HCT116 (cell line): ENCODE results near the gene CXXC5. TPM values are rescaled to one million over a fixed set of nuclear protein-coding genes. Genes with fewer than 3 reads are reported as not detected.
"Not testable (repeated sequence)": the region's sequence is repeated elsewhere in the genome, so short reads cannot be mapped to it uniquely, and the experiment has no call there.

ENCODE experiments used
- ATAC-seq: fragments of 200-7000 bp; cut with Tn5 transposase; 2 replicates; pipeline ENCODE4 v1.9.1; 2020; ENCODE audit warnings: mild to moderate bottlenecking, moderate library complexity
- BruUV-seq: library from RNA; stranded (reverse); fragments of 400-500 nt; replicated peaks from 2 replicates; lab custom pipeline; 2021; lab: Mats Ljungman, UMichigan
- CTCF ChIA-PET: fragments of 300-600 bp; sonication (Branson Sonifier 250); formaldehyde crosslinking; loops from one replicate; lab custom pipeline; 2021; ENCODE audit warnings: antibody characterized with exemption; lab: Charles Lee
- POLR2A ChIA-PET: fragments of 300-600, 350-600 bp; sonication (Branson Sonifier 250); formaldehyde crosslinking; loops from one replicate; lab custom pipeline; 2021; ENCODE audit warnings: antibody characterized with exemption; lab: Charles Lee
- RAD21 ChIA-PET, 2 experiments: fragments of 300-600 bp; sonication (Branson Sonifier 250); formaldehyde crosslinking; loops; one replicate each; lab custom pipeline; 2023; ENCODE audit warnings: low total read pairs in 2 of 2; ENCODE audit not compliant: uncharacterized antibody in 2 of 2, unreplicated experiment in 2 of 2, low non-redundant PET in 1 of 2; lab: Charles Lee
- DNase-seq: peaks from one replicate; pipeline ENCODE4 v3.0.0-alpha.2; 2010; ENCODE audit warnings: low read depth, low spot score
- H2AFZ ChIP-seq: fragments of 200-600 bp; shearing (Covaris generic), sonication (generic); 2 replicates; pipeline ENCODE4 v1.6.1; 2017; ENCODE audit warnings: low read depth, mixed run types, mixed read lengths, antibody characterized with exemption, low read length; ENCODE audit not compliant: poor library complexity, severe bottlenecking
- H3K27ac ChIP-seq: 2 replicates; pipeline ENCODE4 v1.5.1; 2012; ENCODE audit warnings: low read depth, low read length
- H3K27me3 ChIP-seq: fragments of 200-600 bp; sonication (generic); 2 replicates; pipeline ENCODE4 v1.6.1; 2016; ENCODE audit warnings: mixed run types, low read length, mixed read lengths; ENCODE audit not compliant: insufficient read depth
- H3K36me3 ChIP-seq, 2 experiments: fragments of 200-500 bp in 1 of 2; fragments of 200-600 bp in 1 of 2; sonication (Bioruptor generic) in 1 of 2; sonication (generic) in 1 of 2; 2 replicates each; pipeline versions ENCODE4 v1.5.1 to v1.6.1; 2014 to 2016; ENCODE audit warnings: low read length in 2 of 2, inconsistent platforms in 1 of 2, mixed read lengths in 1 of 2, mixed run types in 1 of 2; ENCODE audit not compliant: insufficient read depth in 2 of 2, control insufficient read depth in 1 of 2
- H3K4me1 ChIP-seq, 2 experiments: fragments of 200-600 bp in 1 of 2; sonication (generic) in 1 of 2; 2 replicates each; pipeline versions ENCODE4 v1.5.1 to v1.6.1; 2012 to 2017; ENCODE audit warnings: low read length in 2 of 2, inconsistent platforms in 1 of 2, mild to moderate bottlenecking in 1 of 2, mixed read lengths in 1 of 2, mixed run types in 1 of 2, moderate library complexity in 1 of 2; ENCODE audit not compliant: insufficient read depth in 2 of 2, control insufficient read depth in 1 of 2
- H3K4me2 ChIP-seq: fragments of 200-600 bp; sonication (generic); 2 replicates; pipeline ENCODE4 v1.6.1; 2017; ENCODE audit warnings: mixed run types, low read length, mixed read lengths
- H3K4me3 ChIP-seq, 2 experiments: fragments of 200-600 bp in 1 of 2; sonication (generic) in 1 of 2; replicated peaks in 1 of 2; 2 replicates each; pipeline ENCODE4 v1.5.1; 2011 to 2016; ENCODE audit warnings: low read length in 2 of 2, control low read depth in 1 of 2, low read depth in 1 of 2, mild to moderate bottlenecking in 1 of 2, mixed read lengths in 1 of 2, mixed run types in 1 of 2
- H3K79me2 ChIP-seq: fragments of 200-600 bp; sonication (generic); 2 replicates; pipeline ENCODE4 v1.6.1; 2017; ENCODE audit warnings: mild to moderate bottlenecking, mixed run types, low read length, moderate library complexity, mixed read lengths; ENCODE audit not compliant: insufficient read depth
- H3K9ac ChIP-seq: fragments of 200-600 bp; sonication (generic); 2 replicates; pipeline ENCODE4 v1.6.1; 2016; ENCODE audit warnings: low read length, mixed read lengths
- H3K9me2 ChIP-seq: fragments of 200-600 bp; sonication (generic), shearing (Covaris generic); 2 replicates; pipeline ENCODE4 v1.6.1; 2017; ENCODE audit warnings: mixed run types, mild to moderate bottlenecking, moderate library complexity; ENCODE audit not compliant: insufficient read depth
- H3K9me3 ChIP-seq, 2 experiments: fragments of 200-500 bp in 1 of 2; fragments of 200-600 bp in 1 of 2; sonication (Bioruptor generic) in 1 of 2; sonication (generic) in 1 of 2; 2 replicates each; pipeline ENCODE4 v1.6.1; 2014 to 2017; ENCODE audit warnings: low read length in 2 of 2, mixed read lengths in 2 of 2, inconsistent platforms in 1 of 2, low read depth in 1 of 2, mild to moderate bottlenecking in 1 of 2, mixed run types in 1 of 2, moderate library complexity in 1 of 2; ENCODE audit not compliant: control insufficient read depth in 1 of 2, insufficient read depth in 1 of 2
- H4K20me1 ChIP-seq: fragments of 200-600 bp; sonication (generic), shearing (Covaris generic); 2 replicates; pipeline ENCODE4 v1.6.1; 2017; ENCODE audit warnings: mixed run types, mild to moderate bottlenecking, moderate library complexity; ENCODE audit not compliant: insufficient read depth
- ATF3 ChIP-seq: IDR thresholded peaks from 2 replicates; pipeline ENCODE4 v1.6.1; 2012
- CTCF ChIP-seq, 3 experiments: fragments of 200-600 bp in 1 of 3; sonication (generic) in 1 of 3; IDR thresholded peaks in 2 of 3; conservative IDR thresholded peaks in 1 of 3; 2 replicates each; pipeline ENCODE4 v1.5.1; 2012 to 2017; ENCODE audit warnings: low read depth in 2 of 3, low read length in 2 of 3, antibody characterized with exemption in 1 of 3, borderline replicate concordance in 1 of 3, control low read depth in 1 of 3, mild to moderate bottlenecking in 1 of 3, mixed read lengths in 1 of 3, mixed run types in 1 of 3, moderate library complexity in 1 of 3; ENCODE audit not compliant: insufficient read depth in 1 of 3
- EGR1 ChIP-seq: IDR thresholded peaks from 2 replicates; pipeline ENCODE4 v1.6.1; 2012; ENCODE audit warnings: low read depth
- ELF1 ChIP-seq: IDR thresholded peaks from 2 replicates; pipeline ENCODE4 v1.6.1; 2012; ENCODE audit warnings: low read depth, borderline replicate concordance
- EZH2 ChIP-seq: fragments of 200-600 bp; sonication (generic); IDR thresholded peaks from 2 replicates; pipeline ENCODE4 v1.6.1; 2017; ENCODE audit warnings: antibody characterized with exemption, mixed run types
- FOSL1 ChIP-seq: IDR thresholded peaks from 2 replicates; pipeline ENCODE4 v1.6.1; 2012; ENCODE audit warnings: low read depth
- MAX ChIP-seq: IDR thresholded peaks from 2 replicates; pipeline ENCODE4 v1.6.1; 2012
- POLR2AphosphoS5 ChIP-seq: IDR thresholded peaks from 2 replicates; pipeline ENCODE4 v1.6.1; 2011; ENCODE audit warnings: mild to moderate bottlenecking, low read depth, low read length, moderate library complexity
- REST ChIP-seq: IDR thresholded peaks from 2 replicates; pipeline ENCODE4 v1.6.1; 2012; ENCODE audit warnings: low read depth
- SIN3A ChIP-seq: IDR thresholded peaks from 2 replicates; pipeline ENCODE4 v1.6.1; 2012; ENCODE audit warnings: low read depth
- SRF ChIP-seq: IDR thresholded peaks from 2 replicates; pipeline ENCODE4 v1.6.1; 2012; ENCODE audit warnings: low read depth
- TCF7L2 ChIP-seq: IDR thresholded peaks from 2 replicates; pipeline ENCODE4 v1.7.0; 2011; ENCODE audit warnings: borderline replicate concordance, inconsistent platforms; ENCODE audit not compliant: insufficient read depth, insufficient read length; ENCODE audit errors: extremely low read depth
- YY1 ChIP-seq: IDR thresholded peaks from 2 replicates; pipeline ENCODE4 v1.6.1; 2011; ENCODE audit warnings: low read length, low read depth, moderate library complexity, mild to moderate bottlenecking; ENCODE audit not compliant: insufficient replicate concordance; ENCODE audit errors: extremely low read depth
- ZNF274 ChIP-seq: fragments of 200-500 bp; sonication (Bioruptor generic); IDR thresholded peaks from 2 replicates; pipeline ENCODE4 v1.6.1; 2014; ENCODE audit warnings: mild to moderate bottlenecking, low read depth, low read length, inconsistent platforms
- intact Hi-C: fragments of 100-400 bp; cut with micrococcal nuclease; formaldehyde crosslinking; loops from 2 replicates; pipeline ENCODE4 v1.10.0; 2022
- total RNA-seq: library from RNA; stranded (reverse); gene quantifications from one replicate; pipeline ENCODE4 v1.2.1, GENCODE V29; 2021; ENCODE audit not compliant: unreplicated experiment

Gene CXXC5
- total RNA-seq, 1 experiment from 2014 or later: 43.1 TPM

GRCh38 chr5:139719970-139720369 is 71.8 kb downstream of the CXXC5 start:
- H3K79me2 ChIP-seq, RAD21 ChIA-PET, H4K20me1 ChIP-seq, H3K9me2 ChIP-seq, BruUV-seq, DNase-seq, POLR2A ChIA-PET, ATAC-seq, H2AFZ ChIP-seq, H3K4me3 ChIP-seq, H3K9me3 ChIP-seq, H3K27me3 ChIP-seq, H3K9ac ChIP-seq, H3K36me3 ChIP-seq, intact Hi-C loops, H3K27ac ChIP-seq, CTCF ChIA-PET, H3K4me2 ChIP-seq, H3K4me1 ChIP-seq: not testable (repeated sequence)

GRCh38 chr5:139723986-139724587 is 75.9 kb downstream of the CXXC5 start:
- no TSS peak for BruUV-seq
- TF ChIP-seq EGR1 (no peak), FOSL1 (no peak), ZNF274 (no peak), TCF7L2 (no peak), EZH2 (no peak), CTCF (IDR thresholded peaks at IDR 0.05 in 2 of 3, conservative IDR thresholded peaks at IDR 0.05 in 1 of 3; ENCODE audit: borderline replicate concordance in 1 of 3, insufficient read depth in 1 of 3, low read depth in 2 of 3, low read length in 2 of 3) (no peak), MAX (no peak), REST (no peak), POLR2AphosphoS5 (no peak), SIN3A (no peak), ATF3 (no peak), YY1 (no peak), ELF1 (no peak), SRF (no peak)
- Histone ChIP-seq H3K4me3 (no peak overlapping the region), H3K27ac (no peak overlapping the region), H3K4me2 (no peak overlapping the region), H3K9ac (no peak overlapping the region), H3K9me3 (no peaks in the 10 kb centered on the region), H2AFZ (no peak overlapping the region), H3K27me3 (no peaks in the 10 kb centered on the region), H4K20me1 (no peaks in the 10 kb centered on the region), H3K9me2 (no peaks in the 10 kb centered on the region), H3K36me3 (no peaks in the 10 kb centered on the region), H3K79me2 (no peaks in the 10 kb centered on the region), H3K4me1 (peaks cover 12 to 14% of the 10 kb centered on the region in 2 experiments)
- ChIA-PET CTCF (no interaction called here), POLR2A (no interaction called here), RAD21 (no interaction called here)
- no peak for DNase-seq
- ATAC-seq: no peak
- intact Hi-C loops: no loop called here
